HS-5 (cell line): ENCODE data around the gene TMEM151A.
"Not testable (repeated sequence)": the region's sequence is repeated elsewhere in the genome, so short reads cannot be mapped to it uniquely, and the experiment has no call there.

Source experiments
- DNase-seq: peaks from one replicate; pipeline ENCODE4 v3.0.0-alpha.2; 2012; ENCODE audit warnings: low read depth

Gene TMEM151A

GRCh38 chr11:66267379-66268243 is 24.1 kb upstream of the TMEM151A start:
- no peak for DNase-seq

- peak; percentile 98 for DNase-seq
These were observed 23.3 kb upstream of the TMEM151A start, which contains the start of gene RAB1B for GRCh38 chr11:66268244-66268951. Gene RAB1B (plus strand): TSS chr11:66268639. CDS start chr11:66268680, 41 bp downstream.

DNA sequence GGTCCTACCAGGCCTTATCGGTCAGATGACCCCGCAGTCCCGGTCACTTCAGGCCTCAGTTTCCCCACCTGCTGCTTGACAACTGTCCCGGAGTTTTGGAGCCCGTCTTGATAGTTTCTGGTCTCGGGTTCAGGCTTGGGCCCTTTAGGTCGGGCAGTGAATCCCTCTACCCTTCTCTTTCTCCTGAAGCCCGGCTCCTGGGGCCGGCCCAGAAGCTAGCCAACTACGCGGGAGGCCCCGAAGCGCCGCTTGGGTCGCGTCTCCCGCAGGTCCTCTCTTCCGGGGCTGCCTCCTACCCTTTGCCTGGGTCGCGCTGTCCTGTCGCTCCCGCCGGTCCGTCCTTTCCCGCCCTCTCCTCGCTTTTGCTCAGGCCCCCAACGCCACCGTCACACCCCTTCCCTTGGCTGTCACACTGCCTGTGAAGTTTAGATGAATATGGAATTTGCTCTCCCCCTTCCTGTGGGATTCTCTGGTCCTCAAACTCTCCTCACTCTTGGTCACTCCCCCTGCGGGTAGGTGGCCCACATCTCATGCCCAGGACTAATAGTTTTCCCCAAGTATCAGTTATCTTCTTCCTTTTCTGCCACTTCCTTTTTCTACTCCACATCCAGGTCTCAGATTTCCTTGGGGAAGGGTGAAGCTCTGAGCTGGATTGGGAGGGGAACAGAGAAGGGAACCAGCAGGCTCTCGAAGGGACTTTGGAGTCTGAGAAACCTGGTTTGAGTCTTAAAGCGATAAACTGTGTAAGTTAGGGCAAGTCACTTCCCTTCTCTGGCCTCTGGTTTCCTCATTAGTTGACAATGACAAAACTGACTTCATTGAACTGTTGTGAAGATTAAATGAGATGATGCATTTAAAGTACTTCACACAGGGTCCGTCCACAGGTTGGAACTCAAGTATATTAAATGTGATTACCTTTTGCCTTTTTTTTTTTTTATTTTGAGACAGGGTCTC is 22.5 kb upstream of the TMEM151A start:
- DNase-seq, result no peak

GRCh38 chr11:66271816-66272215 is 19.9 kb upstream of the TMEM151A start:
- no peak for DNase-seq

DNA sequence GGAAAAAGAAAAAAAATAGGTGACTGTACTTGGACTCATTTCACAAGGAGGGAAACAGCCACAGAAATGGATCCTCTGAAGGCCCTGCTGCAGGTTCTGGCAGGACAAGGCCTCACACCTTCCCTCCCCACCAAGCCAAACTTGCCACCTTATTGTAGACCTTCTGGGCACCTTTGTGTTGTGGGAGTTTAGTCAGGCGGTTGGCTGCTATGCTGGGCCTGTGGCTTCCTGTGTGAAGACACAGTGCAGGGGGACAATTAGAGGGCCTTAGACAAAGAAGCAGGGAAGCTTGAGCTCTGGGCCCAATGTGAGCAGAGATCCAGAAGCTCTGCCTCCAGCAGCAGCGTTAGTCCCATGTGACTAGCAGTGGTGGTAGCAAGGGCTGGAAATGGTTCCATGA is 19.1 kb upstream of the TMEM151A start:
- DNase-seq, result no peak

DNA sequence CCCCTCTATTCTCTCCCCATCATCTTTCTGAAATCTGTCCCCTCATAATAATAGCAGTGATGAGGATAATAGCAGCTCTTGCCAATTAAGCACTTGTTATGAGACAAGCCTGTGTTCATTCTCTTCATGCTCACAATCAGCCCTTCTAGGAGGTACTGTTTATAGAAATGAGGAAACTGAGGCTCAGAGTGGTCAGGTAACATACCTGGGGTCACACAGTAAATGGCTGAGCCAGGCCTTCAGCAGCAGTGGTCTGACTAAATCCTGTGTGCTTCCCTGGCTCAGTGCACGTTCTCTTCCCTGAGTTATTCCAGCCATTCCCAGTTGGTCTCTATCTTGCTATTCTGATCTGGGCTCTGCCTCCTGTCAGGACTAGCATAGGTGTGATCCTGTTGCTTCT is 17.5 kb upstream of the TMEM151A start:
- no peak for DNase-seq

DNA sequence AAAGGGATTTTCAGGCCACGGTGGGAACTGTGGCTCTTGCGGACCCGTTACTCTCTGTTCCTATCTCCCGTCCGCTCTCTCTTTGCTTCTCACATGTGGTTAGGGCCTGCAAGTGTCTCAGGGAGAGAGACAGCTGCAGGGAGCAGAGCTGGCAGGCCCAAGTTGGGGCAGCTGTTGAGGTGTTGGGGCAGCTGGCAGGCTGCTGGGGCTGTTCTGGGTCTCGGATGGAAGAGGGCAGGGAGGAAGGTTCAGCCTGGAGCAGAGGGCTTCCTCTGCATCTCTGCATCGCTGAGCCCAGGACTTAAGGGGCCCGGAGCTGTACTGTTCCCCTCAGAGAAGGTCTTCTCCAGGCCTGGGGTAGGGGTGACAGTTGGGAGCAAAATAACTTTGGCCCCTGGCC is 16.3 kb upstream of the TMEM151A start:
- no peak for DNase-seq

DNA sequence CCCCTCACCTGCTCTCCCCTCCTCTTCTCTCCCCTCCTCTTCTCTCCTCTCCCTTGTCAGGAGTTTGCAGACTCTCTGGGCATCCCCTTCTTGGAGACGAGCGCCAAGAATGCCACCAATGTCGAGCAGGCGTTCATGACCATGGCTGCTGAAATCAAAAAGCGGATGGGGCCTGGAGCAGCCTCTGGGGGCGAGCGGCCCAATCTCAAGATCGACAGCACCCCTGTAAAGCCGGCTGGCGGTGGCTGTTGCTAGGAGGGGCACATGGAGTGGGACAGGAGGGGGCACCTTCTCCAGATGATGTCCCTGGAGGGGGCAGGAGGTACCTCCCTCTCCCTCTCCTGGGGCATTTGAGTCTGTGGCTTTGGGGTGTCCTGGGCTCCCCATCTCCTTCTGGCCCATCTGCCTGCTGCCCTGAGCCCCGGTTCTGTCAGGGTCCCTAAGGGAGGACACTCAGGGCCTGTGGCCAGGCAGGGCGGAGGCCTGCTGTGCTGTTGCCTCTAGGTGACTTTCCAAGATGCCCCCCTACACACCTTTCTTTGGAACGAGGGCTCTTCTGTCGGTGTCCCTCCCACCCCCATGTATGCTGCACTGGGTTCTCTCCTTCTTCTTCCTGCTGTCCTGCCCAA is 15.6 kb upstream of the TMEM151A start:
- DNase-seq, result no peak

DNA sequence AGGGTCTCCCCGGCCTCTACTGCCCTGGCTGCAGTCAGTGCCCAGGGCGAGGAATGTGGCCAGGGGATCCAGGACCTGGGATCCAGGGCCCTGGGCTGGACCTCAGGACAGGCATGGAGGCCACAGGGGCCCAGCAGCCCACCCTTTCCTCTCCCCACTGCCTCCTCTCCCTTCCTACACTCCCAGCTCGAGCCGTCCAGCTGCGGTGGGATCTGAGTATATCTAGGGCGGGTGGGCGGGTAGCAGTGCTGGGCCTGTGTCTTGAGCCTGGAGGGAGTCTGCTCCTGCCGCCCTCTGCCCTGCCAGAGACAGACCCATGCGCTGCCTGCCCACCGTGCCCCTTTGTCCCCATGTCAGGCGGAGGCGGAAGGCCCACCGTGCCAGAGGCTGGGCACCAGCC is 15.1 kb upstream of the TMEM151A start:
- DNase-seq, result not testable (repeated sequence)

DNA sequence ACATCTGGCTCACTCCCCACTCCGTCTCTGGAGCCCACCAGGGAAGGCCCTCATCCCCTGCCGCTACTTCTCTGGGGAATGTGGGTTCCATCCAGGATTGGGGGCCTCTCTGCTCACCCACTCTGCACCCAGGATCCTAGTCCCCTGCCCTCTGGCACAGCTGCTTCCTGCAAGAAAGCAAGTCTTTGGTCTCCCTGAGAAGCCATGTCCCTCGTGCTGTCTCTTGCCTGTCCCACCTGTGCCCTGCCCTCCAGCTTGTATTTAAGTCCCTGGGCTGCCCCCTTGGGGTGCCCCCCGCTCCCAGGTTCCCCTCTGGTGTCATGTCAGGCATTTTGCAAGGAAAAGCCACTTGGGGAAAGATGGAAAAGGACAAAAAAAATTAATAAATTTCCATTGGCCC is 14.6 kb upstream of the TMEM151A start:
- not testable (repeated sequence) for DNase-seq

- DNase-seq, result no peak
These were observed 14.0 kb upstream of the TMEM151A start, which contains the start of gene CNIH2 for GRCh38 chr11:66277471-66278362. Gene CNIH2 (plus strand): TSS chr11:66278175. CDS start chr11:66278457, 282 bp downstream.

DNA sequence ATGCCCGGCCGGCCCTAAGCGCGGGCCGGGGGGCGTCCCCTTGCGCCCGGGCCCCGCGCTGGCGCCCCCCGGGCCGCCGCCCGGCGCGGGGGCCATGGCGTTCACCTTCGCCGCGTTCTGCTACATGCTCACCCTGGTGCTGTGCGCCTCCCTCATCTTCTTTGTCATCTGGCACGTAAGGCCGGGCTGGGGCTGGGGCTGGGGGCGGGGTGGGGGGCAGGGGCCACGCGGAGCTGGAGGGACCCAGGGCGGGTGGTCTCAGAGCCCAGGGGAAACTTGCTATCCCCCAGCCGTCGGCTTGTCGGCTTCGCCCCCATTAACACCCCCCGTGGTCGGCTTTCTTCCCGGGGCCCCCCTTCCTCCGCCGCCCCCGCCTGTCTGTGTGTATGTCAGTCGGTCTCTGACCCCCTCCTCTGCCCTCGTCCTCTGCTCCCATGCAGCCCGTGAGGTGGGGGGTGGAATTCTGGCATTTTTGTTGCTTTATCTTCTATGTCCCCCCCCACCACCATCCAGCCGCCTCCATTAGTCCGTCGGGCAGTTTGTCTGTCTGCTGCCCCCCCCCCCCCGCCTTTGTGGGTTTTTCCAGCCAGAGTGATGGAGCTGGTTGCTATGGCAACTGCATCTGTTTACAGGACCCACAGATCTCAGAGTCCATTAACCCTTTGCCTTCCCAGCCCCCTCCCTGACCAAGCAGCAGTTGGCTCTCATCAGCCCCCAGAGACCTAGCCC is 13.2 kb upstream of the TMEM151A start:
- DNase-seq, result no peak

GRCh38 chr11:66279092-66279734 is 12.5 kb upstream of the TMEM151A start:
- DNase-seq, result no peak

DNA sequence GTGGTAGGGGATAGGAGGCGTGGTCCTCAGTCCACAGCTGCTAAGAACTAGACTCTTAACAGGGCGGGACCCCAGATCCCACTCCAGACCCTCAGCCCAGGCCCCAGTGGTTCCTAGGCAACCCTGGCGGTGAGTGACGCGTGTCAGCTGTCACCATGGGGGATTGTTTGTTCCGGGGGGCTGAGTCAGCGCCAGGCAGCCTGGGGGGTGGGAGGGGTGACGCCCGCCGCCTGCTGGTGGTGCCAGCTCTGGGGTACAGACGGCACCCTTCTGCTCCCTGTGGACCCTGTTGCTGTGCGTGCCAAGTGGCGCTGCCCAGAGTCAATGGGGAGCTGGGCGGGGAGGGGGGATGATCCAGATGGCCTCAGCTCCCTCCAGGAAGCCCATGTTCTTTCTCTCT is 11.3 kb upstream of the TMEM151A start:
- DNase-seq, result no peak

DNA sequence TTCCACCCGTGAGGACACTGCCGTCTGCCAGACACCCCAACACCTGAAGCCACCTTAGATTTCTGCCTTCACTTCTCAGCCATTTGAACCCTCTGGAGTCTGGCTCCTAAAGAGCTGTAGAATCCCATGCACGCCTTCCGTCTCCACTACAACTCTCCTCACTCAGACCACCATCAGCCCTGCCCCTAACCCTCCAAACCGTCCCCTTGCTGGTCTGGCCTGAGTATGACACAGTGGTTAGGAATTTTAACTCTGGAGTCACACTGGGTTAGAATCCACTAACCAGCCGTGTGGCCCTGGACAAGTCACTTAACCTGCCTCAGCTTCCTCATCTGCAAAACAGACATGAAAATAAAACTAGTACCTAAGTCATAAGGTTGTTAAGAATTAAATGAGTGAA is 10.7 kb upstream of the TMEM151A start:
- DNase-seq, result no peak

DNA sequence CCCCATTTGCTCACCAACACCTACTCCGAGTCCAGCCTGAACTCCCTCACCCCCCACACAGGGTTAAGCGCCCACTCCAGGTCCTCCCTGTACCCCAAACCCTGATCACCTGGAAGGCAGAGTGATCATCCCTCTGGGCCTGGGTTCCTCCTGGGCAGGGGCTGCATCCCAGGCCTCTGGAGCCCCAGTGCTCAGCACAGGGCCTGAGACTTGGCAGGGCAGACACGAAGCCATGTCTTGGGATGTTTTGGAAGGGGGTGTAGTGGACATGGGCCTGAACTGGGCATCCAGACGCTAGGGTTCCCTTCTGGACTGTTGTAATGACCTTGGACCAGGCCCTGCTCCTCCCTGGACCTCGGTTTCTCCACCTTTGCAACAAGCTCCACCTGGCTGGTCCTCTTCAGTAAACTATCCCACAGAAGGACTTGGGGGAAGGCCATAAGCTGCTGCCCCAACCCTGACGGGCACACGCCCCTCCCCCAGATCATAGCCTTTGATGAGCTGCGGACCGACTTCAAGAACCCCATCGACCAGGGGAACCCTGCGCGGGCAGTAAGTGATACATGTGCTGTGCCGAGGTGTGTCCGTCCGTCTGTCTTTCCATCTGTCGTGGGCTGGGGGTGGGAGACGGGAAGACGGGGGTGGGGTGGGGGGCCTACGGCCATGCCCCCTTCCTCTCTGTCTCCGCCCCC is 9.8 kb upstream of the TMEM151A start:
- DNase-seq, result no peak

DNA sequence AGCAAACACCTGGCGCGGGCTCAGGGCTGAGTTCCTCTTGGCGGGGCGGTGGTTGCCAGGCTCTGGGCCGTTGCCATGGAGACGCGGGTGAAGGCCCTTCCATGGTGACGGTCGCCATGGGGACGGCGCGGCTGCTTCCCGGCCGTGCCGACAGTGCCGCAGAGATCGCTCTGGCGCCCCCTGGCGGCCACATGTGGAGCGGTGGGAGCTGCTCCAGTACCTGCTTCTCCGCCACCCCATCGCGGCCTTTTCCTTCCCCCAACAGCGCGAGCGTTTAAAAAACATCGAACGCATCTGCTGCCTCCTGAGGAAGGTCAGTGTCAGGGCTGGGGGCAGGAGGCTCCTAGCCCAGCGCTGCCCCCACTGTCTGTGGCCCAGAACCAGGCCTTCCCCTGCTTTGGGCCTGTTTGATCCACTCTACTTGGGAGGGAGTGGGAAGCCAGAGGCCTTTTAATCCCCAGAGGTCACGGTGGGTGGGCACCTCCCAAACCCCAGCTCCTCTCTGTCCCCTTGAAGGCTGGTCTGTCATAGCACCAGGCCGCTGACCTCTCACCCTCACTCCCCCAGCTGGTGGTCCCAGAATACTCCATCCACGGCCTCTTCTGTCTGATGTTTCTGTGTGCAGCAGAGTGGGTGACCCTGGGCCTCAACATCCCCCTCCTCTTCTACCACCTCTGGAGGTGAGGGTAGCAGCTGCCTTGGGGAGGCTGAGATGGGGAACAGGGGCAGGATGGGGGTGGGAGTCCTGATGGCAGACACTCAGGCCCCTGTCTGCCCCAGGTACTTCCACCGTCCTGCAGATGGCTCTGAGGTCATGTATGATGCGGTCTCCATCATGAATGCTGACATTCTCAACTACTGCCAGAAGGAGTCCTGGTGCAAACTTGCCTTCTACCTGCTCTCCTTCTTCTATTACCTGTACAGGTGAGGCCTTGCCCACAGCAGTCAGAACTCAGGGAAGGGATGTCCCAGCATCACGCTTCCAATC is 8.9 kb upstream of the TMEM151A start:
- DNase-seq, result peak; percentile 48
